ENCODE results near the gene PLSCR1.

DNA sequence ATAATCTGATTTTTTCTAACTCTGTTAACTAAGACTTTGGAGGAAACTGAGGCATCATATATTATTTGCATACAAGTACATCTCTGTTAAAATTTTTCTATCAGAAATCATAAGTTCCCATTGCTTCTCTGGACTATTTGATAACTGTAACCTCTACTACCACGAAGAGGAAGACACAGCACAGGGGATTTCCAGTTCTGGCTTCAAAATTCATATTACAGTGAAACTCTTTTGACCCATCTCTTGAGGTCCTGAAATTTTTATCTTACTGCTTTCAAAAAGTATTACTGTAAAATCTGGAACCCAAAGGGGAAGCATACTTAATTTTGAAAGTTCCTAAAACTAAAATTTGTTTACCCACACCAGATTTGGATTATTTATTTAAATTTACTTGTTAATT, 4.2 kb downstream of the PLSCR1 start:
- TF ChIP-seq, protein P1, sequence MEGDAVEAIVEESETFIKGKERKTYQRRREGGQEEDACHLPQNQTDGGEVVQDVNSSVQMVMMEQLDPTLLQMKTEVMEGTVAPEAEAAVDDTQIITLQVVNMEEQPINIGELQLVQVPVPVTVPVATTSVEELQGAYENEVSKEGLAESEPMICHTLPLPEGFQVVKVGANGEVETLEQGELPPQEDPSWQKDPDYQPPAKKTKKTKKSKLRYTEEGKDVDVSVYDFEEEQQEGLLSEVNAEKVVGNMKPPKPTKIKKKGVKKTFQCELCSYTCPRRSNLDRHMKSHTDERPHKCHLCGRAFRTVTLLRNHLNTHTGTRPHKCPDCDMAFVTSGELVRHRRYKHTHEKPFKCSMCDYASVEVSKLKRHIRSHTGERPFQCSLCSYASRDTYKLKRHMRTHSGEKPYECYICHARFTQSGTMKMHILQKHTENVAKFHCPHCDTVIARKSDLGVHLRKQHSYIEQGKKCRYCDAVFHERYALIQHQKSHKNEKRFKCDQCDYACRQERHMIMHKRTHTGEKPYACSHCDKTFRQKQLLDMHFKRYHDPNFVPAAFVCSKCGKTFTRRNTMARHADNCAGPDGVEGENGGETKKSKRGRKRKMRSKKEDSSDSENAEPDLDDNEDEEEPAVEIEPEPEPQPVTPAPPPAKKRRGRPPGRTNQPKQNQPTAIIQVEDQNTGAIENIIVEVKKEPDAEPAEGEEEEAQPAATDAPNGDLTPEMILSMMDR (IDR thresholded peaks at IDR 0.05) = no peak
- TF ChIP-seq POLR2A (IDR thresholded peaks at IDR 0.05; ENCODE audit: low read depth) (no peak), POLR2AphosphoS5 (IDR thresholded peaks at IDR 0.05) (no peak)
